IMR-90 (cell line): Measurements from ENCODE around the gene TMEM145. TPM values are rescaled to one million over a fixed set of nuclear protein-coding genes. Genes with fewer than 3 reads are reported as not detected.

Source experiments
- ATAC-seq: fragments of 200-7000 bp; cut with Tn5 transposase; 2 replicates; pipeline ENCODE4 v1.9.1; 2020; ENCODE audit warnings: low read depth, mild to moderate bottlenecking, moderate library complexity
- BruUV-seq: library from RNA; stranded (reverse); fragments of 400-500 nt; replicated peaks from 2 replicates; lab custom pipeline; 2021; lab: Mats Ljungman, UMichigan
- CTCF ChIA-PET: fragments of 300-600 bp; formaldehyde crosslinking; extraction: SDS; loops from one replicate; lab custom pipeline; 2021; ENCODE audit warnings: antibody characterized with exemption; lab: Yijun Ruan, JAX
- POLR2A ChIA-PET: fragments of 300-600 bp; sonication (Branson Sonifier 250); formaldehyde crosslinking; loops from one replicate; lab custom pipeline; 2022; ENCODE audit warnings: antibody characterized with exemption; ENCODE audit not compliant: unreplicated experiment; lab: Charles Lee
- DNase-seq: peaks from one replicate; pipeline ENCODE4 v3.0.0; 2013
- H2AFZ ChIP-seq: replicated peaks from 2 replicates; pipeline ENCODE3; 2013; ENCODE audit warnings: low read length, mild to moderate bottlenecking; ENCODE audit not compliant: poor library complexity
- H2AK5ac ChIP-seq: 2 replicates; pipeline ENCODE4 v1.6.1; 2013; ENCODE audit warnings: low read depth, low read length, inconsistent platforms
- H2AK9ac ChIP-seq: replicated peaks from 2 replicates; pipeline ENCODE3; 2013; ENCODE audit warnings: mild to moderate bottlenecking, low read depth, low read length, moderate library complexity; ENCODE audit not compliant: poor library complexity
- H2BK120ac ChIP-seq: 2 replicates; pipeline ENCODE4 v1.6.1; 2013; ENCODE audit warnings: low read depth, low read length, inconsistent platforms
- H2BK15ac ChIP-seq: 3 replicates; pipeline ENCODE4 v1.6.1; 2013; ENCODE audit warnings: low read depth, low read length, inconsistent platforms
- H2BK20ac ChIP-seq: 2 replicates; pipeline ENCODE4 v1.6.1; 2013; ENCODE audit warnings: low read depth, mild to moderate bottlenecking, inconsistent platforms, low read length, moderate library complexity
- H2BK5ac ChIP-seq: 2 replicates; pipeline ENCODE4 v1.6.1; 2013; ENCODE audit warnings: mild to moderate bottlenecking, low read depth, low read length, inconsistent platforms; ENCODE audit not compliant: poor library complexity, severe bottlenecking
- H3K14ac ChIP-seq: replicated peaks from 2 replicates; pipeline ENCODE4 v1.6.1; 2013; ENCODE audit warnings: low read depth, low read length, inconsistent platforms
- H3K18ac ChIP-seq: 2 replicates; pipeline ENCODE4 v1.6.1; 2013; ENCODE audit warnings: low read depth, low read length, control low read depth
- H3K23ac ChIP-seq: 2 replicates; pipeline ENCODE4 v1.6.1; 2013; ENCODE audit warnings: low read depth, low read length, inconsistent platforms
- H3K27ac ChIP-seq: 2 replicates; pipeline ENCODE4 v1.5.1; 2013; ENCODE audit warnings: mild to moderate bottlenecking, control low read depth, low read length; ENCODE audit not compliant: insufficient read depth
- H3K27me3 ChIP-seq: 2 replicates; pipeline ENCODE4 v1.6.1; 2013; ENCODE audit warnings: low read length; ENCODE audit not compliant: control insufficient read depth, insufficient read depth
- H3K36me3 ChIP-seq: 2 replicates; pipeline ENCODE4 v1.6.1; 2013; ENCODE audit warnings: low read length, mixed read lengths; ENCODE audit not compliant: control insufficient read depth, insufficient read depth
- H3K4ac ChIP-seq: 2 replicates; pipeline ENCODE4 v1.6.1; 2013; ENCODE audit warnings: low read depth, low read length, inconsistent platforms
- H3K4me1 ChIP-seq: 2 replicates; pipeline ENCODE4 v1.6.1; 2013; ENCODE audit warnings: low read length, mixed read lengths; ENCODE audit not compliant: control insufficient read depth, insufficient read depth
- H3K4me2 ChIP-seq: 2 replicates; pipeline ENCODE4 v1.6.1; 2013; ENCODE audit warnings: low read depth, mild to moderate bottlenecking, control low read depth, low read length, moderate library complexity
- H3K4me3 ChIP-seq: 2 replicates; pipeline ENCODE4 v1.5.1; 2013; ENCODE audit warnings: low read depth, mild to moderate bottlenecking, control low read depth, low read length, moderate library complexity; ENCODE audit not compliant: insufficient read depth
- H3K56ac ChIP-seq: 2 replicates; pipeline ENCODE4 v1.6.1; 2013; ENCODE audit warnings: low read length, inconsistent platforms; ENCODE audit not compliant: insufficient read depth; ENCODE audit errors: extremely low read depth
- H3K79me1 ChIP-seq, 2 experiments: 2 replicates each; pipeline ENCODE4 v1.6.1; 2013; ENCODE audit warnings: low read length in 2 of 2, inconsistent platforms in 1 of 2, low read depth in 1 of 2
- H3K9ac ChIP-seq: 2 replicates; pipeline ENCODE4 v1.6.1; 2013; ENCODE audit warnings: low read depth, low read length, control low read depth
- H3K9me1 ChIP-seq: 2 replicates; pipeline ENCODE4 v1.6.1; 2013; ENCODE audit warnings: low read length, inconsistent platforms; ENCODE audit not compliant: insufficient read depth
- H3K9me3 ChIP-seq: 2 replicates; pipeline ENCODE4 v1.6.1; 2013; ENCODE audit warnings: low read length; ENCODE audit not compliant: control insufficient read depth, insufficient read depth
- H4K20me1 ChIP-seq: 2 replicates; pipeline ENCODE4 v1.6.1; 2013; ENCODE audit warnings: low read length, inconsistent platforms; ENCODE audit not compliant: insufficient read depth
- H4K5ac ChIP-seq: 2 replicates; pipeline ENCODE4 v1.6.1; 2013; ENCODE audit warnings: mild to moderate bottlenecking, low read depth, low read length, control low read depth
- H4K8ac ChIP-seq, 2 experiments: 2 replicates each; pipeline ENCODE4 v1.6.1; 2013; ENCODE audit warnings: low read depth in 2 of 2, low read length in 2 of 2, control low read depth in 1 of 2, inconsistent platforms in 1 of 2
- H4K91ac ChIP-seq: 2 replicates; pipeline ENCODE4 v1.6.1; 2013; ENCODE audit warnings: low read depth, low read length, inconsistent platforms; ENCODE audit not compliant: insufficient read depth
- BHLHE40 ChIP-seq: fragments of 150-350 bp; IDR thresholded peaks from 2 replicates; pipeline ENCODE4 v1.6.1; 2016; ENCODE audit warnings: mild to moderate bottlenecking, low read depth, low read length
- CHD1 ChIP-seq: IDR thresholded peaks from 2 replicates; pipeline ENCODE4 v1.6.1; 2012; ENCODE audit warnings: low read depth, low read length, improper control_type of control experiment
- CTCF ChIP-seq: conservative IDR thresholded peaks from 2 replicates; pipeline ENCODE4 v1.5.1; 2012; ENCODE audit warnings: mild to moderate bottlenecking, low read depth, low read length, improper control_type of control experiment
- ELK1 ChIP-seq: fragments of 150-350 bp; IDR thresholded peaks from 2 replicates; pipeline ENCODE4 v1.6.1; 2016; ENCODE audit warnings: low read depth, mild to moderate bottlenecking, low read length, moderate library complexity, borderline replicate concordance
- MAZ ChIP-seq: IDR thresholded peaks from 2 replicates; pipeline ENCODE4 v1.6.1; 2012; ENCODE audit warnings: low read depth, mild to moderate bottlenecking, low read length, improper control_type of control experiment, moderate library complexity, borderline replicate concordance
- MXI1 ChIP-seq: IDR thresholded peaks from 2 replicates; pipeline ENCODE4 v1.6.1; 2012; ENCODE audit warnings: low read depth, mild to moderate bottlenecking, low read length, moderate library complexity, borderline replicate concordance
- NFE2L2 ChIP-seq: fragments of 150-350 bp; IDR thresholded peaks from 2 replicates; pipeline ENCODE4 v1.6.1; 2016; ENCODE audit warnings: low read depth, mild to moderate bottlenecking, low read length
- POLR2A ChIP-seq: IDR thresholded peaks from 2 replicates; pipeline ENCODE4 v1.6.1; 2012; ENCODE audit warnings: mild to moderate bottlenecking, low read depth, low read length
- RAD21 ChIP-seq: IDR thresholded peaks from 2 replicates; pipeline ENCODE4 v1.6.1; 2012; ENCODE audit warnings: low read length, improper control_type of control experiment
- RCOR1 ChIP-seq: IDR thresholded peaks from 2 replicates; pipeline ENCODE4 v1.6.1; 2012; ENCODE audit warnings: mild to moderate bottlenecking, low read length, improper control_type of control experiment; ENCODE audit not compliant: insufficient replicate concordance
- SMC3 ChIP-seq: fragments of 150-350 bp; IDR thresholded peaks from 2 replicates; pipeline ENCODE4 v1.6.1; 2016; ENCODE audit warnings: low read depth, mild to moderate bottlenecking, antibody characterized with exemption, low read length, moderate library complexity
- USF2 ChIP-seq: fragments of 150-350 bp; IDR thresholded peaks from 2 replicates; pipeline ENCODE4 v1.6.1; 2017; ENCODE audit warnings: mild to moderate bottlenecking, antibody characterized with exemption, low read length, low read depth
- WGBS, 2 experiments: methylation state at CpG; one replicate each; pipeline versions ENCODE4 v1.1.5 to v1.1.7; 2013; ENCODE audit warnings: missing lambda C conversion rate in 2 of 2; ENCODE audit not compliant: insufficient read length in 1 of 2; ENCODE audit errors: extremely low coverage in 2 of 2; 5-methylcytosine and 5-hydroxymethylcytosine counted together
- dilution Hi-C: fragments of 300-500 bp; cut with HindIII; formaldehyde crosslinking; loops from one replicate; pipeline ENCODE4 v1.14.3; 2018; ENCODE audit warnings: low sequenced_read_pairs; ENCODE audit not compliant: unreplicated experiment
- in situ Hi-C: fragments of 300-500 bp; cut with MboI; formaldehyde crosslinking; loops from 3 replicates; pipeline ENCODE4 v1.14.3; 2019; ENCODE audit warnings: low sequenced_read_pairs, inconsistent platforms, mixed read lengths
- intact Hi-C: fragments of 100-400 bp; cut with micrococcal nuclease; formaldehyde crosslinking; loops from 2 replicates; pipeline ENCODE4 v1.10.0; 2022
- polyA plus RNA-seq, 3 experiments: library from polyadenylated mRNA; depleted of rRNA; stranded (reverse); fragments of >200 nt; gene quantifications; 2 replicates each; pipeline ENCODE4 v1.2.3, GENCODE V29; 2012; ENCODE audit warnings: low replicate concordance in 1 of 3
- total RNA-seq: library from RNA; depleted of rRNA; stranded (reverse); fragments of >200 nt; gene quantifications from 2 replicates; pipeline ENCODE4 v1.2.3, GENCODE V29; 2012

Gene TMEM145
- total and polyA plus RNA-seq, 2 of the 4 experiments (the other 2 are of a cell fraction): under 0.01 to 0.41 TPM

GRCh38 chr19:42301646-42302203, 11.4 kb upstream of the TMEM145 start, which contains the start of gene PRR19:
TSS of gene PRR19 (plus strand) at chr19:42302132. CDS start at chr19:42309585, 7,453 bp downstream.
- H2BK120ac ChIP-seq: peak within 1 kb of the TSS; percentile 74
- DNase-seq (no peak), ATAC-seq (peak; percentile 53)
- no peaks in the 10 kb centered on the region; the same call in 1 of the 2 replicates for H4K20me1 ChIP-seq
- 0% methylated on average over 7 of the region's 21 CpGs; no CpG with 5 or more reads in 1 of the 2 experiments for WGBS, 2 experiments
- peak within 1 kb of the TSS; percentile 92 for H3K14ac ChIP-seq
- peaks cover 7% of the 10 kb centered on the region for H3K4me1 ChIP-seq
- H3K18ac ChIP-seq: peak within 1 kb of the TSS; percentile 14; the same call in 1 of the 2 replicates
- H4K91ac ChIP-seq: peak within 1 kb of the TSS; percentile 76
- H2BK15ac ChIP-seq: peak within 1 kb of the TSS; percentile 29; the same call in 1 of the 3 replicates
- H3K4me3 ChIP-seq: peak within 1 kb of the TSS; percentile 62
- 0 out of 2 replicates have a peak within 1 kb of the TSS, but pooled peaks have one; percentile 45 for H2AK5ac ChIP-seq
- H3K4ac ChIP-seq: peak within 1 kb of the TSS; percentile 80
- ChIA-PET CTCF (no interaction called here), POLR2A (no interaction called here)
- H2AFZ ChIP-seq: peak within 1 kb of the TSS; percentile 93
- peak within 1 kb of the TSS; percentile 29 for H2BK5ac ChIP-seq
- in situ Hi-C loops (no loop called here), intact Hi-C loops (no loop called here), dilution Hi-C loops (no loop called here)
- H3K9me3 ChIP-seq: no peaks in the 10 kb centered on the region
- H3K56ac ChIP-seq: peak within 1 kb of the TSS; percentile 13; the same call in 1 of the 2 replicates
- H3K27ac ChIP-seq: peak within 1 kb of the TSS; percentile 45
- BruUV-seq: no TSS peak
- peaks cover 3 to 25% of the 10 kb centered on the region in 2 experiments; a peak in 2 of 4 replicates for H3K79me1 ChIP-seq
- no peaks in the 10 kb centered on the region for H3K27me3 ChIP-seq
- TF ChIP-seq POLR2A (no peak), RAD21 (no peak), MXI1 (no peak), USF2 (no peak), ELK1 (no peak), RCOR1 (no peak), MAZ (no peak), NFE2L2 (no peak), SMC3 (no peak), BHLHE40 (no peak), CTCF (no peak), CHD1 (no peak)
- peak within 1 kb of the TSS; percentile 51 to 81 for H4K8ac ChIP-seq
- H3K4me2 ChIP-seq: peak within 1 kb of the TSS; percentile 60
- peak within 1 kb of the TSS; percentile 39 for H2BK20ac ChIP-seq
- peak within 1 kb of the TSS; percentile 54 for H4K5ac ChIP-seq
- H3K36me3 ChIP-seq: peaks cover 6% of the 10 kb centered on the region
- H3K9me1 ChIP-seq: peaks cover 13% of the 10 kb centered on the region; the same call in 1 of the 2 replicates
- H3K9ac ChIP-seq: peak within 1 kb of the TSS; percentile 58
- H2AK9ac ChIP-seq: peak within 1 kb of the TSS; percentile 90
- H3K23ac ChIP-seq: peak within 1 kb of the TSS; percentile 91
